Endothelial cell of umbilical vein (primary cell): ENCODE measurements around the gene ZKSCAN3.

Experiments
- CTCF ChIP-seq, 2 donors: IDR thresholded peaks; 1 replicate in 1 of 2; 2 replicates in 1 of 2; pipeline ENCODE4 v1.5.1; 2011; ENCODE audit warnings: low read length in 2 of 2, mild to moderate bottlenecking in 2 of 2, moderate library complexity in 2 of 2, control low read depth in 1 of 2, inconsistent platforms in 1 of 2, low read depth in 1 of 2; ENCODE audit not compliant: insufficient read depth in 1 of 2; ENCODE audit errors: extremely low read depth in 1 of 2
- POLR2A ChIP-seq: IDR thresholded peaks from 2 replicates; pipeline ENCODE4 v1.6.1; 2012; ENCODE audit warnings: low read depth, mild to moderate bottlenecking, control low read depth, low read length
- POLR2AphosphoS5 ChIP-seq: IDR thresholded peaks from 2 replicates; pipeline ENCODE4 v1.6.1; 2012; ENCODE audit warnings: low read depth, mild to moderate bottlenecking, control low read depth, low read length, moderate library complexity; ENCODE audit not compliant: insufficient read depth

- no peak for TF ChIP-seq POLR2A
- TF ChIP-seq CTCF (IDR thresholded peaks at IDR 0.05; ENCODE audit: extremely low read depth in 1 of 2, insufficient read depth in 1 of 2, low read depth in 1 of 2, low read length in 2 of 2): no peak
- TF ChIP-seq POLR2AphosphoS5: no peak
Observed at GRCh38 chr6:28351087-28351486, 1.3 kb downstream of the ZKSCAN3 start.
